GM23338 (cell line): ENCODE measurements around the gene SPEF1. TPM values are rescaled to one million over a fixed set of nuclear protein-coding genes. Genes with fewer than 3 reads are reported as not detected.

ENCODE experiments used
- ATAC-seq: fragments of 200-7000 bp; cut with Tn5 transposase; 3 replicates; pipeline ENCODE4 v1.9.1; 2020
- DNase-seq: peaks from one replicate; pipeline ENCODE4 v3.0.0-alpha.2; 2015; ENCODE audit warnings: low spot score
- H2AFZ ChIP-seq: fragments of 200-600 bp; sonication (generic); 2 replicates; pipeline ENCODE4 v1.8.0; 2016; ENCODE audit warnings: antibody characterized with exemption, mild to moderate bottlenecking, moderate library complexity
- H3F3A ChIP-seq: fragments of 200-600 bp; sonication (generic); replicated peaks from 2 replicates; pipeline ENCODE4 v1.8.0; 2017; ENCODE audit warnings: antibody characterized with exemption, mixed run types, low read depth
- H3K27ac ChIP-seq: fragments of 200-600 bp; sonication (generic); 2 replicates; pipeline ENCODE4 v1.6.1; 2016; ENCODE audit warnings: low read depth
- H3K27me3 ChIP-seq: fragments of 200-600 bp; sonication (generic); 2 replicates; pipeline ENCODE4 v1.8.0; 2016; ENCODE audit warnings: mild to moderate bottlenecking, mixed run types, moderate library complexity; ENCODE audit not compliant: insufficient read depth
- H3K36me3 ChIP-seq: fragments of 200-600 bp; sonication (generic); 2 replicates; pipeline ENCODE4 v1.8.0; 2016; ENCODE audit warnings: mild to moderate bottlenecking; ENCODE audit not compliant: insufficient read depth
- H3K4me1 ChIP-seq: fragments of 200-600 bp; sonication (generic); 2 replicates; pipeline ENCODE4 v1.8.0; 2016; ENCODE audit warnings: mild to moderate bottlenecking, moderate library complexity; ENCODE audit not compliant: insufficient read depth
- H3K4me2 ChIP-seq: fragments of 200-600 bp; sonication (generic); 2 replicates; pipeline ENCODE4 v1.7.1; 2017; ENCODE audit warnings: mixed run types
- H3K4me3 ChIP-seq: fragments of 200-600 bp; sonication (generic); 2 replicates; pipeline ENCODE4 v1.6.1; 2016; ENCODE audit warnings: mixed run types
- H3K79me2 ChIP-seq: fragments of 200-600 bp; sonication (generic); replicated peaks from 2 replicates; pipeline ENCODE4 v1.8.0; 2017; ENCODE audit warnings: mild to moderate bottlenecking; ENCODE audit not compliant: insufficient read depth
- H3K9me2 ChIP-seq: fragments of 200-600 bp; sonication (generic); 2 replicates; pipeline ENCODE4 v1.8.0; 2017; ENCODE audit not compliant: insufficient read depth
- H4K20me1 ChIP-seq: fragments of 200-600 bp; sonication (generic); replicated peaks from 2 replicates; pipeline ENCODE4 v1.8.0; 2017; ENCODE audit warnings: mild to moderate bottlenecking; ENCODE audit not compliant: insufficient read depth
- H3K27ac Mint-ChIP-seq: 2 replicates; pipeline ENCODE4 v1.8.0; 2020; ENCODE audit warnings: inconsistent platforms, mild to moderate bottlenecking, moderate library complexity, mixed read lengths
- H3K27me3 Mint-ChIP-seq: 3 replicates; pipeline ENCODE4 v1.8.0; 2022; ENCODE audit warnings: low read depth, mild to moderate bottlenecking, moderate library complexity, mixed read lengths, inconsistent platforms; ENCODE audit not compliant: insufficient read depth, poor library complexity
- H3K36me3 Mint-ChIP-seq: 3 replicates; pipeline ENCODE4 v1.8.0; 2021; ENCODE audit warnings: low read depth, mild to moderate bottlenecking, inconsistent platforms, moderate library complexity, mixed read lengths
- H3K4me1 Mint-ChIP-seq: 3 replicates; pipeline ENCODE4 v1.8.0; 2020; ENCODE audit warnings: mild to moderate bottlenecking, inconsistent platforms, mixed read lengths
- H3K4me3 Mint-ChIP-seq: 3 replicates; pipeline ENCODE4 v1.8.0; 2021; ENCODE audit warnings: moderate library complexity, mild to moderate bottlenecking, inconsistent platforms, mixed read lengths
- H3K9me3 Mint-ChIP-seq: 3 replicates; pipeline ENCODE4 v1.8.0; 2020; ENCODE audit warnings: moderate library complexity, mild to moderate bottlenecking, inconsistent platforms, mixed read lengths
- CREB1 ChIP-seq: fragments of 250-450 bp; sonication (Bioruptor Pico); IDR thresholded peaks from 2 replicates; pipeline ENCODE4 v1.5.0; 2020; ENCODE audit warnings: low read depth, mild to moderate bottlenecking, moderate library complexity
- CTCF ChIP-seq, 2 experiments: fragments of 200-600 bp in 1 of 2; sonication (generic) in 1 of 2; conservative IDR thresholded peaks; 2 replicates each; pipeline versions ENCODE4 v1.5.1 to v1.6.1; 2016 to 2017; ENCODE audit warnings: antibody characterized with exemption in 2 of 2, low read depth in 2 of 2, mild to moderate bottlenecking in 2 of 2, moderate library complexity in 1 of 2
- ETS1 ChIP-seq: IDR thresholded peaks from 2 replicates; pipeline ENCODE4 v1.6.1; 2016; ENCODE audit warnings: antibody characterized with exemption
- EZH2 ChIP-seq: fragments of 200-600 bp; sonication (generic); IDR thresholded peaks from one replicate; pipeline ENCODE4 v1.8.0; 2017; ENCODE audit warnings: antibody characterized with exemption, mild to moderate bottlenecking, low read depth; ENCODE audit not compliant: unreplicated experiment
- EZH2phosphoT487 ChIP-seq: fragments of 200-600 bp; sonication (generic); IDR thresholded peaks from one replicate; pipeline ENCODE4 v1.8.1; 2018; ENCODE audit warnings: antibody characterized with exemption; ENCODE audit not compliant: unreplicated experiment
- JUNB ChIP-seq: IDR thresholded peaks from one replicate; pipeline ENCODE4 v1.6.1; 2016; ENCODE audit warnings: antibody characterized with exemption; ENCODE audit not compliant: unreplicated experiment
- NANOG ChIP-seq: IDR thresholded peaks from 2 replicates; pipeline ENCODE4 v1.6.1; 2016; ENCODE audit warnings: antibody characterized with exemption, borderline replicate concordance
- POLR2AphosphoS5 ChIP-seq: IDR thresholded peaks from 2 replicates; pipeline ENCODE4 v1.6.1; 2016; ENCODE audit warnings: antibody characterized with exemption, low read depth
- REST ChIP-seq: IDR thresholded peaks from one replicate; pipeline ENCODE4 v1.6.1; 2018; ENCODE audit warnings: antibody characterized with exemption; ENCODE audit not compliant: unreplicated experiment
- STAT1 ChIP-seq: IDR thresholded peaks from one replicate; pipeline ENCODE4 v1.6.1; 2016; ENCODE audit warnings: antibody characterized with exemption; ENCODE audit not compliant: unreplicated experiment
- ZNF114 ChIP-seq: fragments of 250-450 bp; sonication (Bioruptor Pico); IDR thresholded peaks from 2 replicates; pipeline ENCODE4 v1.5.0; 2020; ENCODE audit warnings: mild to moderate bottlenecking, moderate library complexity
- ZNF331 ChIP-seq: fragments of 250-450 bp; sonication (Bioruptor Pico); IDR thresholded peaks from 2 replicates; pipeline ENCODE4 v1.5.0; 2020; ENCODE audit warnings: low read depth, mild to moderate bottlenecking, moderate library complexity
- polyA plus RNA-seq: library from polyadenylated mRNA; unstranded; fragments of >200 nt; fragmentation: Nextera tagmentation; extraction: Ambion mirVana; gene quantifications from 2 replicates; pipeline ENCODE4 v1.2.1, GENCODE V29; 2016
- total RNA-seq: library from RNA; depleted of rRNA; stranded (reverse); fragments of >200 nt; shearing (Covaris generic); gene quantifications from 2 replicates; pipeline ENCODE4 v1.2.3, GENCODE V29; 2014
- TF ChIP-seq, protein P1 (sequence below): fragments of 250-450 bp; sonication (Bioruptor Pico); IDR thresholded peaks from 2 replicates; pipeline ENCODE4 v1.5.0; 2020; ENCODE audit warnings: mild to moderate bottlenecking, moderate library complexity

Gene SPEF1
- total and polyA plus RNA-seq, 2 experiments from 2014 or later: 0.68 to 0.69 TPM

- Histone ChIP-seq H3F3A (no peaks in the 10 kb centered on the region), H3K79me2 (no peaks in the 10 kb centered on the region), H3K4me2 (peak overlapping the region; percentile 68), H3K36me3 (no peaks in the 10 kb centered on the region), H3K9me2 (no peaks in the 10 kb centered on the region), H4K20me1 (no peaks in the 10 kb centered on the region), H3K27me3 (peaks cover 36% of the 10 kb centered on the region), H3K4me1 (peaks cover 13% of the 10 kb centered on the region), H3K4me3 (peak overlapping the region; percentile 61; the same call in 1 of the 2 replicates), H2AFZ (peak overlapping the region; percentile 85), H3K27ac (no peak overlapping the region)
- no peak for TF ChIP-seq CREB1
- TF ChIP-seq POLR2AphosphoS5: no peak
- no peak for TF ChIP-seq REST
- no peak for TF ChIP-seq STAT1
- TF ChIP-seq NANOG: no peak
- TF ChIP-seq, protein P1, sequence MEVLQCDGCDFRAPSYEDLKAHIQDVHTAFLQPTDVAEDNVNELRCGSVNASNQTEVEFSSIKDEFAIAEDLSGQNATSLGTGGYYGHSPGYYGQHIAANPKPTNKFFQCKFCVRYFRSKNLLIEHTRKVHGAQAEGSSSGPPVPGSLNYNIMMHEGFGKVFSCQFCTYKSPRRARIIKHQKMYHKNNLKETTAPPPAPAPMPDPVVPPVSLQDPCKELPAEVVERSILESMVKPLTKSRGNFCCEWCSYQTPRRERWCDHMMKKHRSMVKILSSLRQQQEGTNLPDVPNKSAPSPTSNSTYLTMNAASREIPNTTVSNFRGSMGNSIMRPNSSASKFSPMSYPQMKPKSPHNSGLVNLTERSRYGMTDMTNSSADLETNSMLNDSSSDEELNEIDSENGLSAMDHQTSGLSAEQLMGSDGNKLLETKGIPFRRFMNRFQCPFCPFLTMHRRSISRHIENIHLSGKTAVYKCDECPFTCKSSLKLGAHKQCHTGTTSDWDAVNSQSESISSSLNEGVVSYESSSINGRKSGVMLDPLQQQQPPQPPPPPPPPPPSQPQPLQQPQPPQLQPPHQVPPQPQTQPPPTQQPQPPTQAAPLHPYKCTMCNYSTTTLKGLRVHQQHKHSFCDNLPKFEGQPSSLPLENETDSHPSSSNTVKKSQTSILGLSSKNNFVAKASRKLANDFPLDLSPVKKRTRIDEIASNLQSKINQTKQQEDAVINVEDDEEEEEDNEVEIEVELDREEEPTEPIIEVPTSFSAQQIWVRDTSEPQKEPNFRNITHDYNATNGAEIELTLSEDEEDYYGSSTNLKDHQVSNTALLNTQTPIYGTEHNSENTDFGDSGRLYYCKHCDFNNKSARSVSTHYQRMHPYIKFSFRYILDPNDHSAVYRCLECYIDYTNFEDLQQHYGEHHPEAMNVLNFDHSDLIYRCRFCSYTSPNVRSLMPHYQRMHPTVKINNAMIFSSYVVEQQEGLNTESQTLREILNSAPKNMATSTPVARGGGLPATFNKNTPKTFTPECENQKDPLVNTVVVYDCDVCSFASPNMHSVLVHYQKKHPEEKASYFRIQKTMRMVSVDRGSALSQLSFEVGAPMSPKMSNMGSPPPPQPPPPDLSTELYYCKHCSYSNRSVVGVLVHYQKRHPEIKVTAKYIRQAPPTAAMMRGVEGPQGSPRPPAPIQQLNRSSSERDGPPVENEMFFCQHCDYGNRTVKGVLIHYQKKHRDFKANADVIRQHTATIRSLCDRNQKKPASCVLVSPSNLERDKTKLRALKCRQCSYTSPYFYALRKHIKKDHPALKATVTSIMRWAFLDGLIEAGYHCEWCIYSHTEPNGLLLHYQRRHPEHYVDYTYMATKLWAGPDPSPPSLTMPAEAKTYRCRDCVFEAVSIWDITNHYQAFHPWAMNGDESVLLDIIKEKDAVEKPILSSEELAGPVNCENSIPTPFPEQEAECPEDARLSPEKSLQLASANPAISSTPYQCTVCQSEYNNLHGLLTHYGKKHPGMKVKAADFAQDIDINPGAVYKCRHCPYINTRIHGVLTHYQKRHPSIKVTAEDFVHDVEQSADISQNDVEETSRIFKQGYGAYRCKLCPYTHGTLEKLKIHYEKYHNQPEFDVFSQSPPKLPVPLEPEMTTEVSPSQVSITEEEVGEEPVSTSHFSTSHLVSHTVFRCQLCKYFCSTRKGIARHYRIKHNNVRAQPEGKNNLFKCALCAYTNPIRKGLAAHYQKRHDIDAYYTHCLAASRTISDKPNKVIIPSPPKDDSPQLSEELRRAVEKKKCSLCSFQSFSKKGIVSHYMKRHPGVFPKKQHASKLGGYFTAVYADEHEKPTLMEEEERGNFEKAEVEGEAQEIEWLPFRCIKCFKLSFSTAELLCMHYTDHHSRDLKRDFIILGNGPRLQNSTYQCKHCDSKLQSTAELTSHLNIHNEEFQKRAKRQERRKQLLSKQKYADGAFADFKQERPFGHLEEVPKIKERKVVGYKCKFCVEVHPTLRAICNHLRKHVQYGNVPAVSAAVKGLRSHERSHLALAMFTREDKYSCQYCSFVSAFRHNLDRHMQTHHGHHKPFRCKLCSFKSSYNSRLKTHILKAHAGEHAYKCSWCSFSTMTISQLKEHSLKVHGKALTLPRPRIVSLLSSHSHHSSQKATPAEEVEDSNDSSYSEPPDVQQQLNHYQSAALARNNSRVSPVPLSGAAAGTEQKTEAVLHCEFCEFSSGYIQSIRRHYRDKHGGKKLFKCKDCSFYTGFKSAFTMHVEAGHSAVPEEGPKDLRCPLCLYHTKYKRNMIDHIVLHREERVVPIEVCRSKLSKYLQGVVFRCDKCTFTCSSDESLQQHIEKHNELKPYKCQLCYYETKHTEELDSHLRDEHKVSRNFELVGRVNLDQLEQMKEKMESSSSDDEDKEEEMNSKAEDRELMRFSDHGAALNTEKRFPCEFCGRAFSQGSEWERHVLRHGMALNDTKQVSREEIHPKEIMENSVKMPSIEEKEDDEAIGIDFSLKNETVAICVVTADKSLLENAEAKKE (CRISPR knock-in tag): no peak
- TF ChIP-seq ZNF331 (CRISPR knock-in tag): no peak
- TF ChIP-seq ZNF114 (CRISPR knock-in tag): no peak
- no peak for TF ChIP-seq JUNB
- no peak for TF ChIP-seq EZH2
- TF ChIP-seq CTCF (conservative IDR thresholded peaks at IDR 0.05; ENCODE audit: low read depth in 2 of 2): no peak
- TF ChIP-seq ETS1: no peak
- TF ChIP-seq EZH2phosphoT487: no peak
- Mint-ChIP-seq H3K36me3 (no peaks in the 10 kb centered on the region; the same call in 2 of the 3 replicates), H3K4me1 (peaks cover 19% of the 10 kb centered on the region), H3K27ac (no peak overlapping the region), H3K9me3 (no peaks in the 10 kb centered on the region; the same call in 1 of the 3 replicates), H3K27me3 (peaks cover 32% of the 10 kb centered on the region), H3K4me3 (peak overlapping the region; percentile 41; the same call in 1 of the 3 replicates)
- DNase-seq (peak; percentile 54), ATAC-seq (peak; percentile 42)
Observed at GRCh38 chr20:3731944-3732326, 49.3 kb downstream of the SPEF1 start.
